Esophagus squamous epithelium (tissue), 5 donors: ENCODE measurements around the gene ZNF333. TPM values are rescaled to one million over a fixed set of nuclear protein-coding genes. Genes with fewer than 3 reads are reported as not detected.
A peak's percentile ranks its signal among the peaks of the same experiment; 100 is the strongest.
"Not testable (repeated sequence)": the region's sequence is repeated elsewhere in the genome, so short reads cannot be mapped to it uniquely, and the experiment has no call there.

Source experiments
- DNase-seq: peaks from one replicate; lab custom pipeline; 2025; lab: John Stamatoyannopoulos, UW
- H3K27ac ChIP-seq, 4 donors: fragments of 200-600 bp; sonication (generic); one replicate each; pipeline ENCODE4 v1.5.1; 2016 to 2019; ENCODE audit warnings: mild to moderate bottlenecking in 1 of 4
- H3K27me3 ChIP-seq, 4 donors: fragments of 200-600 bp; sonication (generic); 1 replicate in 3 of 4; 2 replicates in 1 of 4; pipeline versions ENCODE4 v1.5.1 to v1.6.0; 2017 to 2021; ENCODE audit warnings: antibody characterized with exemption in 1 of 4
- H3K36me3 ChIP-seq, 3 donors: fragments of 200-600 bp; sonication (generic); one replicate each; pipeline ENCODE4 v1.5.1; 2016 to 2019
- H3K4me1 ChIP-seq, 3 donors: fragments of 200-600 bp; sonication (generic); one replicate each; pipeline ENCODE4 v1.5.1; 2017 to 2019
- H3K4me3 ChIP-seq, 4 donors: fragments of 200-600 bp; sonication (generic); 1 replicate in 3 of 4; 2 replicates in 1 of 4; pipeline ENCODE4 v1.5.1; 2016 to 2019; ENCODE audit warnings: mild to moderate bottlenecking in 2 of 4, moderate library complexity in 1 of 4
- H3K9me3 ChIP-seq, 3 donors: fragments of 200-600 bp; sonication (generic); one replicate each; pipeline ENCODE4 v1.5.1; 2016 to 2019
- CTCF ChIP-seq, 6 experiments: fragments of 450-650 bp in 4 of 6; fragments of 200-600 bp in 2 of 6; sonication (generic) in 2 of 6; IDR thresholded peaks; one replicate each; pipeline ENCODE4 v1.5.1; 2016 to 2019; ENCODE audit warnings: antibody characterized with exemption in 6 of 6, mild to moderate bottlenecking in 4 of 6, moderate library complexity in 4 of 6
- POLR2A ChIP-seq, 4 donors: fragments of 450-650 bp; IDR thresholded peaks; one replicate each; pipeline ENCODE4 v1.6.1; 2017; ENCODE audit warnings: antibody characterized with exemption in 4 of 4, mild to moderate bottlenecking in 4 of 4, moderate library complexity in 3 of 4
- WGBS, 2 donors: methylation state at CpG; one replicate each; pipeline ENCODE4 v1.1.5; 2018; 5-methylcytosine and 5-hydroxymethylcytosine counted together
- intact Hi-C: fragments of 100-400 bp; cut with DNase I; formaldehyde crosslinking; loops from one replicate; pipeline ENCODE4 v1.15.0; 2022
- total RNA-seq, 4 donors: library from RNA; depleted of rRNA; stranded (reverse); fragments of >200 nt; gene quantifications; one replicate each; pipeline ENCODE4 v1.1.0, GENCODE V29; 2016
- donor health status: DM: yes; HTN: yes; CAD: no.

Gene ZNF333
- total RNA-seq, 4 donors from 2014 or later = 1.1 to 20.2 (median 3.9) TPM

- no peaks in the 10 kb centered on the region for H3K36me3 ChIP-seq
- no peak for TF ChIP-seq POLR2A (IDR thresholded peaks at IDR 0.05)
- TF ChIP-seq CTCF (IDR thresholded peaks at IDR 0.05) = no peak
- 88 to 98% methylated on average over 3 to 7 of the region's 7 CpGs for WGBS, 2 donors
Measured at GRCh38 chr19:14772995-14773394, 83.1 kb downstream of the ZNF333 start.

GRCh38 chr19:14773722-14774121, 83.9 kb downstream of the ZNF333 start:
- H3K27ac ChIP-seq, H3K36me3 ChIP-seq, H3K4me3 ChIP-seq, DNase-seq, H3K9me3 ChIP-seq: not testable (repeated sequence)
- Histone ChIP-seq H3K27me3 (peaks cover 0 to 50% (median 0%) of the 10 kb centered on the region in 4 donors), H3K4me1 (peaks cover 3 to 20% (median 3%) of the 10 kb centered on the region in 3 donors)
- WGBS, 2 donors = 98% methylated on average over 4 of the region's 9 CpGs; no CpG with 5 or more reads in 1 of the 2 donors
- intact Hi-C loops = loop anchor here (10.0 kb wide), 1 partner anchor 199 kb away; the partner anchor contains the start of gene NDUFB7

More at GRCh38 chr19:14772995-14773394, 83.1 kb downstream of the ZNF333 start:
- H3K9me3 ChIP-seq = peaks cover 0 to 3% (median 0%) of the 10 kb centered on the region in 3 donors
- H3K4me1 ChIP-seq = peaks cover 3 to 20% (median 3%) of the 10 kb centered on the region in 3 donors
- no peak overlapping the region for H3K4me3 ChIP-seq
- intact Hi-C loops = loop anchor here (10.0 kb wide), 1 partner anchor 198 kb away; the partner anchor contains the start of gene NDUFB7
- DNase-seq = no peak
- H3K27ac ChIP-seq = no peak overlapping the region
- peaks cover 0 to 44% (median 0%) of the 10 kb centered on the region in 4 donors for H3K27me3 ChIP-seq

GRCh38 chr19:14774373-14774772, 84.5 kb downstream of the ZNF333 start:
- no peak for DNase-seq
- TF ChIP-seq CTCF (IDR thresholded peaks at IDR 0.05) (no peak), POLR2A (IDR thresholded peaks at IDR 0.05) (no peak)
- Histone ChIP-seq H3K4me1 (peaks cover 3 to 20% (median 3%) of the 10 kb centered on the region in 3 donors), H3K27ac (no peak overlapping the region), H3K27me3 (peaks cover 0 to 56% (median 0%) of the 10 kb centered on the region in 4 donors), H3K36me3 (no peaks in the 10 kb centered on the region), H3K9me3 (peaks cover 0 to 3% (median 0%) of the 10 kb centered on the region in 3 donors), H3K4me3 (no peak overlapping the region)
- 82% methylated on average over 5 to 10 of the region's 10 CpGs for WGBS, 2 donors
- intact Hi-C loops = loop anchor here (10.0 kb wide), 1 partner anchor 200 kb away; the partner anchor contains the start of gene NDUFB7

GRCh38 chr19:14775326-14775725, 85.5 kb downstream of the ZNF333 start:
- 76 to 83% methylated on average over 4 to 8 of the region's 8 CpGs for WGBS, 2 donors
- intact Hi-C loops = loop anchor here (10.0 kb wide), 1 partner anchor 201 kb away; the partner anchor contains the start of gene NDUFB7
- H3K9me3 ChIP-seq, H3K27ac ChIP-seq, DNase-seq, H3K36me3 ChIP-seq: not testable (repeated sequence)
- peaks cover 3 to 20% (median 3%) of the 10 kb centered on the region in 3 donors for H3K4me1 ChIP-seq
- peaks cover 0 to 64% (median 0%) of the 10 kb centered on the region in 4 donors for H3K27me3 ChIP-seq
- peak overlapping the region in 2 of 4 donors; percentile 41 to 60 for H3K4me3 ChIP-seq

- intact Hi-C loops = loop anchor here (10.0 kb wide), 1 partner anchor 201 kb away; the partner anchor contains the start of gene NDUFB7
- Histone ChIP-seq H3K36me3 (no peaks in the 10 kb centered on the region), H3K4me3 (peak overlapping the region; percentile 27 to 60 (median 40)), H3K27ac (peak overlapping the region in 3 of 4 donors; percentile 34 to 44 (median 42)), H3K4me1 (peaks cover 3 to 20% (median 3%) of the 10 kb centered on the region in 3 donors), H3K9me3 (peaks cover 0 to 3% (median 0%) of the 10 kb centered on the region in 3 donors), H3K27me3 (peaks cover 0 to 67% (median 0%) of the 10 kb centered on the region in 4 donors)
- 2 to 7% methylated on average over 14 to 18 of the region's 22 CpGs for WGBS, 2 donors
- TF ChIP-seq CTCF (IDR thresholded peaks at IDR 0.05) (no peak), POLR2A (IDR thresholded peaks at IDR 0.05) (no peak)
- DNase-seq = no peak
Measured at GRCh38 chr19:14775869-14776586, 86.2 kb downstream of the ZNF333 start.

GRCh38 chr19:14777645-14778044, 87.8 kb downstream of the ZNF333 start:
- H3K27me3 ChIP-seq = peaks cover 0 to 75% (median 0%) of the 10 kb centered on the region in 4 donors

GRCh38 chr19:14778110-14778845, 88.4 kb downstream of the ZNF333 start, which contains the start of gene ADGRE2:
Gene ADGRE2 (minus strand): TSS chr19:14778560. CDS start chr19:14776756, 1,804 bp downstream.
- H3K9me3 ChIP-seq, H3K4me3 ChIP-seq, H3K36me3 ChIP-seq, H3K27ac ChIP-seq, DNase-seq: not testable (repeated sequence)
- intact Hi-C loops = loop anchor here (10.0 kb wide), 1 partner anchor 203 kb away; the partner anchor contains the start of gene NDUFB7
- 59 to 69% methylated on average over 9 to 10 of the region's 12 CpGs for WGBS, 2 donors
- Histone ChIP-seq H3K4me1 (peaks cover 3 to 20% (median 3%) of the 10 kb centered on the region in 3 donors), H3K27me3 (peaks cover 0 to 75% (median 0%) of the 10 kb centered on the region in 4 donors)

More at GRCh38 chr19:14777645-14778044, 87.8 kb downstream of the ZNF333 start:
- H3K36me3 ChIP-seq, DNase-seq, H3K4me3 ChIP-seq, H3K9me3 ChIP-seq, H3K27ac ChIP-seq: not testable (repeated sequence)
- peaks cover 3 to 20% (median 3%) of the 10 kb centered on the region in 3 donors for H3K4me1 ChIP-seq
- WGBS, 2 donors = 93 to 100% methylated on average over 3 to 4 of the region's 4 CpGs
- intact Hi-C loops = loop anchor here (10.0 kb wide), 1 partner anchor 203 kb away; the partner anchor contains the start of gene NDUFB7
